Kidney glomerular epithelial cell (primary cell): ENCODE data around the gene RAD51B.
"Not testable (repeated sequence)": the region's sequence is repeated elsewhere in the genome, so short reads cannot be mapped to it uniquely, and the experiment has no call there.

Experiments used
- DNase-seq: peaks from one replicate; lab custom pipeline; 2025; lab: John Stamatoyannopoulos, UW

Gene RAD51B

DNA sequence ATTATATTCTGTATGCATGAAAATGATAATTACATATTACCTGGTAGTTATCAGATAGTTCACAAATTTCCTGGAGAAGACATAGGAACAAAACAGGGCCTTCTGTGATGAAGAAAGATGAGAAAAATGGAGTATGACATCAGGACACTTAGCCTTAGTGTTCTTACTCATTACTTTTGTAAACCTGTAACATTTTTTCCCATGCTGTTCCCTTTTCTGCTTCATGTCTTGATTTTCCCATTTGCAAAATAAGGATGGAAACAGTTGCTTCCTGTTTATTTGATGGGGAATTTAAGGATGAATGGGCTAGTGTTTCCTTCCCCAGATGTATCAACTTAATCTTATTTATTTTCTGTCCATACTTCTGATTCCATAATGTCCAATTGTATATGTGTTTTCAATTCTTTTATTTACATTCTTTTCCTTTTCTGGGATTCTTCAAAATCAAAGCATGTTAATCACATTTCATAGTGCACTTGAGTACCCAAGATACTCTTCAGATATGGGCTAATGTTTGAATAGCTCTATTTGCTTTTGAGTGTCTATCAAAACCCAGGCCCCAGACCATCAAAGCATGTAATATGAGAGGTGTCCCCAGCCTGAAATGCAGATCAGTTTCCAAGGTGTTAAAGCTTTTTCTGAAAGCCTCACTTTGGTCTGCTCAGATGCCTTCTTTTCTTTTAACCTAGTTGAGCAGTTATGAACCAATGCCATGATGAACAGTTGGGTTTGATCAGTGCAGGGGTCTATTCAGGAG, 260.5 kb downstream of the RAD51B start:
- no peak for DNase-seq

GRCh38 chr14:68081489-68081888, 261.9 kb downstream of the RAD51B start:
- DNase-seq = no peak

GRCh38 chr14:68082698-68083291, 263.2 kb downstream of the RAD51B start:
- no peak for DNase-seq

GRCh38 chr14:68084256-68084655, 264.7 kb downstream of the RAD51B start:
- peak; percentile 27 for DNase-seq

DNA sequence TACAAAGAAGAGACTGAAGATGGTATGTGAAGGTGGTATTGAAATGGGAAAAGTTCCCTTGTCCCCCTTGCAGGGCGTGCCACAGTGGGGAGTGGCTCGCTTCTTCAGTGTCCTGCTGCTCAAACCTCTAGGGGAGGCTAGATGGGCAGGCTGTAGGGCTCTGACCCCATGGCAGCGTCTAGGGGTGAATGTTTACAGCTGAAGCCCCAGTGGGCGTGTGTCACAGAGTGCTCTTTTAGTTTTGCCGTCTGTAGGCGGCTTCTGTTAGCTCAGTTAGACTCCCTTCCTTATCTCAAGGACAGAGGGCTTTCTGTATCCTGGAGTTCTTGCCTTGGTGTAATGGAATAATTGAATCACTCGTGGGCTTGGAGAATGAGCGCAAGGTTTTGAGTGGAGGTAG, 266.2 kb downstream of the RAD51B start:
- DNase-seq = no peak

GRCh38 chr14:68088451-68088854, 268.9 kb downstream of the RAD51B start:
- peak; percentile 39 for DNase-seq

DNA sequence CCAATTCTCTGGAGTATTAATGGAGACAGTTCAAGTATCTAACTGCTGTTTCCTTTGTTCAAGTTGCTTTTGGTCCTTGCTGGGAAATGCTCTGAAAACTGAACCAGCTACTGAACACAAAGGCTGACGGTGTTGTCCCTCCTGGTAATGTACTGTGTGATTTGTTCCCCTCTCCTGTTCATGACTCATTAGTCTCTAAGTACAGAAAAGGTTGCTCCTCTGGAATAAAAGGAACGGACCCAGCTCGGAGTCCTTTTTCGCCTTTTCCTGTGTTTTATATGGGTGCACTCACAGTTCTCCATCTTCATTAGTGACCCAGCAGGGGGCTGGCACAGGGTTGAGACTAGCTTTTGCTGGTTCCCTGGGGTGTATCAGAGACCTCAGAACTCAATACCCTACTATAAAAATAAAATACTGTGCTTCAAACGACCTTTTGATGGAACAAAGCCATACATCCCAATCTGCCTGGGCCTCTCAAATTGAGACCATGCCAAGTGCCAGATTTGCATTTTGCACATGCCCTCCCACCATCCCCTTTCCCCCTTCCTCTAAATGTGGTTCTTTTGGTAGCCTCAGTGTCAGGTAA, 269.7 kb downstream of the RAD51B start:
- peak; percentile 66 for DNase-seq

GRCh38 chr14:68094158-68094557, 274.6 kb downstream of the RAD51B start:
- peak; percentile 15 for DNase-seq

DNA sequence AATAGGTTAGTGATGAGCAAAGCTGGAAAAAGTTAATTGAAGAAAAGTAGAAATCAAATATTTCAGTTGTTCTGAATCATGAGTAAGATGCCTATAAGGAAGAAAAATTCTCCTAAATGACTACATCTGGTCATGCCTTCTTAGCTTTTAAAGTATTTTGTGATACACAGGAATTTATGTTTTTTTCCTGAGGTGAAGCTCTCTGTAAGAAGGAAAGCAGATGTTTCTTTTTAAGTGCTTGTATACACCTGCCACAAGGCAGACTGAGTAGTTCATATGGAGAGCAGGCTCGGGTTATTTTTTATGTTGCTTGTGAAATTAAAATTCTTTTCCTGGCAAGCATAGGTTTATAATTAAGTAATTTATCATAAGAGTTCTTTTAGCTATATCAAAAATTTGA, 275.2 kb downstream of the RAD51B start:
- no peak for DNase-seq

- no peak for DNase-seq
Observed at GRCh38 chr14:68097727-68098126, 278.1 kb downstream of the RAD51B start.

GRCh38 chr14:68098834-68099233, 279.3 kb downstream of the RAD51B start:
- no peak for DNase-seq

- DNase-seq = peak; percentile 24
Observed at GRCh38 chr14:68099495-68100045, 280.0 kb downstream of the RAD51B start.

DNA sequence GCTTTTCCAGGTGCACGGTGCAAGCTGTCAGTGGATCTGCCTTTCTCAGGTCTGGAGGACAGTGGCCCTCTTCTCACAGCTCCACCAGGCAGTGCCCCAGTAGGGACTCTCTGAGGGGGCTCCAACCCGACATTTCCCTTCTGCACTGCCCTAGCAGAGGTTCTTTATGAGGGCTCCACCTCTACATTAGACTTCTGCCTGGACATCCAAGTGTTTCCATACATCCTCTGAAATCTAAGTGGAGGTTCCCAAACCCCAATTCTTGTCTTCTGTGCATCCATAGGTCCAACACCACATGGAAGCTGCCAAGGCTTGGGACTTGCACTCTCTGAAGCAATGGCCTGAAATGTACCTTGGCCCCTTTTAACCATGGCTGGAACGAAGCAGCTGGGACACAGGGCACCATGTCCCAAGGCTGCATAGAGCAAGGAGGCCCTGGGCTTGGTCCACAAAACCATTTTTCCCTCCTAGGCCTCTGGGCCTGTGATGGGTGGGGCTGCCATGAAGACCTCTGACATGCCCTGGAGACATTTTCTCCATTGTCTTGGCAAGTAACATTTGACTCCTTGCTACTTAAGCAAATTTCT, 282.2 kb downstream of the RAD51B start:
- DNase-seq = not testable (repeated sequence)

DNA sequence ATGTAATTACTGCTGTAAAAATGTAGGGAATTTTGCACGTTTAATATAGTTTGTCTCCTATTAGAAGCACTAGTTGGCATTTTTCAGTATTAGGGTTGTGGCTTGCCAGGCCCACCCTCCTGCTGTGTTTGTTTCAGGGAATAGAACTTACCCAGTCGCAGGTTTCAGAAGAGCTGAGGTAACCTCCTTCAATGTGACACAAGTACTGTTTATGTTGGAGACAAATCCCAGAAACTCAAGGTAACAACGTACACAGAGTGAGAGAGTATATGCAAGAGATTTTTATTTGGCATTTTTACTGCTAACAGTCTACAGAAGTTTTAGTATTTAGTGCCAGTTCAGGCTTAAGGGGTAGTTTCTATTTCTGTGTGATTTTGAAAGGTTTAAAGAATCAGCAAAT, 284.3 kb downstream of the RAD51B start:
- no peak for DNase-seq

- peak; percentile 90 for DNase-seq
Observed at GRCh38 chr14:68104518-68104917, 284.9 kb downstream of the RAD51B start.

DNA sequence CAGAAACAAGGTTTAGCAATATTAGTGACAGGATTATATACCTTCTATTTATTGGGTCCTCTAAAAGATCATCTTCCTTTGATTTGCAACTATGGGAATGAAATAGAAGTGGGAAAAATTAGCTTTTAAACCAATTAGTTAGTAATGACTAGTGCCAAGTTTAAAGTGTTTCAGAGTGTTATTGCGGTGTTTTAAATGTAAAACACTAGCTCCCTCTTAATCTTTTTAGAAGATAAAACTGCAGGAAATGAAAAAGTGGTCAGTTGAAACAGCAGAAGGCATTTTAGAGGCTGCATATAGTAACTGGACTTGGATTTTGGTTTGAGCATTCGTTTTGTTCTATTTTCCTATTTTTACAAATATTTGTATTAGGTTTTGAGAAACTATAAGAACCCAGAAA, 286.2 kb downstream of the RAD51B start:
- DNase-seq = no peak

DNA sequence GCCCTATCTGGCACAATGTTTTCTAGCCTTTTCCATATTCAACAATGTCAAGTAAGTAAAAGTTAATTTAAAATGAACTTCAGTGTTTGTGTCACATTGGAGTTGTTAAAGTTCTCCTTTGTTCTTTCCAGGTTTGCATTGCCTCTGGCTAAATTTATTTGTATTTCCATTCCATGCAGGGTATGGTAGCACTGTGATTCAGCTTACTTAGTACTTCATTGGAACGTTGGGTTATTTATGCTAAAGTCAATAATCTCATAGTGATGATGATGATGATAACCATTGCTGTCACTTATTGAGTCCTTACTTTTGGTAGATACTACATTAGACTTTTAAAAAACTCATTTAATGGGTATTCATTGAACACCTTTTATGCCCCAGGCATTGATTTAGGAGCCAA, 286.9 kb downstream of the RAD51B start:
- DNase-seq = no peak

- DNase-seq = no peak
Observed at GRCh38 chr14:68106905-68107304, 287.3 kb downstream of the RAD51B start.

- DNase-seq = no peak
Observed at GRCh38 chr14:68109132-68109900, 289.7 kb downstream of the RAD51B start.

GRCh38 chr14:68111097-68111852, 291.7 kb downstream of the RAD51B start:
- DNase-seq = no peak

- no peak for DNase-seq
Observed at GRCh38 chr14:68111853-68112270, 292.3 kb downstream of the RAD51B start.
